GM19043 (cell line): Measurements from ENCODE around the gene OTUD7B.

ENCODE experiments used
- ATAC-seq: cut with Tn5 transposase; IDR thresholded peaks from one replicate; pipeline ENCODE4 v1.9.1; 2021; ENCODE audit warnings: low read depth; ENCODE audit not compliant: unreplicated experiment

Gene OTUD7B

GRCh38 chr1:149925751-149926150, 84.8 kb downstream of the OTUD7B start:
- no peak for ATAC-seq

GRCh38 chr1:149925345-149925744, 85.2 kb downstream of the OTUD7B start:
- no peak for ATAC-seq

- no peak for ATAC-seq
These were observed 86.9 kb downstream of the OTUD7B start for GRCh38 chr1:149923626-149924025.

- no peak for ATAC-seq
These were observed 92.9 kb downstream of the OTUD7B start, which contains the start of gene SV2A for GRCh38 chr1:149917571-149918144. SV2A (minus strand) TSS chr1:149917844; CDS start chr1:149913840, 4,004 bp downstream.

DNA sequence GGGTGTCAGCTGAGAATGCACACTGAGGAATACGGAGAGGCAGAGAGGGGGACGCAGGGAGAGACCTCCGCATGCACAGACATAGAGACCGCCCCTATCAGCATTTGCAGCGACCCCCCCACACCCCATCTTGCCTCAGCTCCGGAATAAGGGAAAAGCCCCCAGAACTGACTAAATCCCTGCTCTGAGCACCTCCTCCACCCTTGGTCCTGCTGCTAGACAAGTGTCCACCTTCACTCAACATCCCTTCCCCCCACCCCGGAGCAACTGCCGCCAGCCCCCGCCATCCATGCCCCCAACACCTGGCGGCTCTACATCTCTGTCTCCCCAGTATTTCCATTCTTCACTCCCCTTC, 93.7 kb downstream of the OTUD7B start:
- no peak for ATAC-seq

DNA sequence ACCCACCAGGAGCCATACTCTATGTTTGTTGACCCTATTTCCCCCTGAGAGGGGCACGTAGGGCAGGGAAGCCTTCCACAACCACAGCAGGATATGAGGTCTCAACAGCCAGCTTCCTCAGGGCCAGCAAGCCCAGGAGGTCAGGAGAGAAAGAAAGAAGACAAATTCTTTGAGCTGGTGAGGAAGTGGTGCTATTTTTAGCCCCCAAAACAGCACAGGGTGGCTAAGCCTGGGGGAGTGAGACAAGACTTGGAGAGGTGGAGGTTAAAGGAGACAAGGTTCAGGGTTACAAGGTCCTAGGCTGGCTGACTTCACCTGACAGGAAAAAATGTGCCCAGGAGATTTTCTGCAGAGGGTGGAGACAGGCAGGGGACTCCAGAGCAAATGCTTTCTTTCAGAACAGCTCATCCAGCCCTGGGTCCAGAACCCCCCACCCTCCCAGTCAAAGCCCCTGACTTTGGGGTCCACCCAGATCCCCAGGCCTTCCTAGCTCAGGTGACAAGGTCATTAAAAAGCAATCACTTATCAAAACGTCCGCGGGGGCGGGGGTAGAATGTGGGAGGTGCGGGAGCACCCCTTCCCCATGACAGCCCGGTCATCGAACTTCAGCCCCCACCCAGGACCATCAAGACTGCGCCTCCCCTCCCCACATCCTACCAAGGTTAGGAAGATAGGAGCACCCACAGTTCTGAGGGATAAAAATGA, 94.2 kb downstream of the OTUD7B start:
- ATAC-seq: no peak

DNA sequence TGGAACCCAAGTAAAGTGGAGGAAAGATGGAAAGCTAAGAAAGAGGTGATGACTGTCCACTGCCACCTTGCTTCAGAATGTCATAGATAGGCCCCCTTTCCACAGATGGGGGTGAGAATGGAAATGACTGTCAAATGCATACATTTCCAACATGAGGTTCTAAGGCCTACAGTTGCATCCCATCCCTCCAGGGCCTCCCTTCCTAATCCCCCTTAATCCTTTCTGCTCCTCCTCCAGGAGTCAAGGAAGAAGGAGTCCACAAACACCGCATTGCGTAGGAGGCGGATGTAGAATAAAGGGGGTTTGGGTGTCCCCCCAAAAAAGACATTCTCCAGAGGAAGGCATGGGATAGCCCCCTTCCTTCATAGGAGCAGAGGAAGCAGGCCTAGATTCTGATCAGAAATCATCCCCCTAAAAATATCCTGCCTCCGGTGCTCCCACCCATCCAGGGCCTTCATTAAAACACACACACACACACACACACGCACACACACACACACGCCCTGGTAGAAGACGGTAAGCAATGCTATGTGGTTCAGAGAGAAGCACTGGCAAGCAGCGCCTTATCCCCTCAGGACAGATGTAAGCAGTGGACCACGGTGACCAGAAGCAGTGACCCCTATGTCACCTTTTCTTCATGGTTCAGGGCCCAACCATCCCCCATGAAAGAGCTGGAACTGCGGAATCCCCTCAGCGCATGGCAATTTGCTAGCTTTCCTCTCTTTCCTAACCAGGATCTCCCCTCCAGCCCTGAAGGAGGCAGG, 94.9 kb downstream of the OTUD7B start:
- ATAC-seq: no peak

DNA sequence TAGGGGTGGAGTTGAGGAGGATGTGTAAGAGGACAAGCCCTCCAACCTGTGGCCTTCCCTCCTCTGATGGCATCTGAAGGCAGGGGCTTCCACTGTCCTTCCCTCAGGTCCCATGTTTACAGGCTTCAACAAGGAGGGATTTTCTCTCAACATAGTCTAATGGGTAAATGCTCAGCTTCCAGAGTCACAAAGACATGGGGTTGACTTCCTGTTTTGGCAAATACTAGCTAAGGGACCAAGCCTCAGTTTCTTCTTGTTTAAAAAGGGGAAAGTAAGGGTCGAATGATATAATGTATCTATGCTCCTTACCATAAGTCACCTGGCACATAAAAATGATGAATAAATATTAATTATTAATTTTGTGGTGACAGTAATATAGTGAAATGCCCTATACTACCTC, 96.0 kb downstream of the OTUD7B start:
- ATAC-seq: no peak

DNA sequence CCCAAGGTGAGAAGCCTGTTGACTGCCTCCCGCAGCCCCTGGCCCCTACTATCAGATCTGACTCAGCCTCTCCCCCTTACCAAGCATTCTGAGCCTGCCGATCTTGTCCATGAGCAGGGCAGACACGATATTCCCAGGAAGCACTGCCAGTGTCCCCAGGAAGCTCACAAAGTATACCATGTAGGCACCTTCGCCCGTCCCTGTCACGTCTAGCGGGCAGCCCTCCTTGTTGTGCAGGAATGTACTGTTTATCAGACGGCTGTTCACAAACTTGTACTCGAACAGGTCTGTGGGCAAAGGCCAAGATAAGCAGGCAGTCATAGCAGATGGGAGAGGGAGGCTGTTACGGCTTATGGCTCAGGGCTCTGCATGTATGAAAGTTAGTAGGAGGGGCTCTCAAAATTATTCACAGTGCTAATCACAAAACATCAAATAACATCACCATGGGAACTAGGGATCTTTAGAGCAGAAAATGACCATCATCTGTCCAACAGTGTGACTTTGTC, 103.9 kb downstream of the OTUD7B start:
- no peak for ATAC-seq

DNA sequence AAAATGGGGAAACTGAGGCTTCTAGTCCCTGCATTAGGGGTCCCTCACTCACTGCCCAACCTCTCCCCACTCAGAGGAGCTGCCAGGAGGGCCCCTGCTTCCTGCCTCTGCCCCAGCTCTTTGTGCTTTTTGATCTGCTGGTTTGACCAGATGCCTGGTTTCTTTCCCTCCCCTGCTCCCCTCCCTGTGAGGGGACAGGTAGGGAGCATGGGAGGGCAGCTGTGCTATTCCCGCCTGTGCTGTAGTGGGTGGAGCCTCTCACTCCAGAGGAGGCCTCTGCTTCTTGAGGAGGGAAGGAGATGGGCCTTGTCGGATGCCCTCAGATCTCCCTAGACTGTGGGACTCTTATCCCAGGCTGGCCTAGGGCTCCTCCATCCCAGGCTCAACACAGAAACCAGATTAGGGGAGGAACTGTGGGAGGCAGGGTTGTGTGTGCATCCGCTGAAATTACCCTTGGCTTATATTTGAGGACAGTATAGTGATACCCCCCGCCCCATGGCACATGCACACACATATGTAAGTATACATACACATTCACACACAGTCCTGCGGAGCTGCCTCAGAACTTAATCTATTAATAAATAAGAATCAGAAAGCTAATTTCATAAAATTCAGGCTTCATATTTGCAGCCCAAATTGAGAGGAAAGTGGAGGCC, 106.6 kb downstream of the OTUD7B start:
- ATAC-seq: no peak

- peak; percentile 94 for ATAC-seq
These were observed 110.9 kb downstream of the OTUD7B start, which contains the start of gene BOLA1 for GRCh38 chr1:149899460-149900284. BOLA1 (plus strand) TSS chr1:149899568; CDS start chr1:149900060, 492 bp downstream.

DNA sequence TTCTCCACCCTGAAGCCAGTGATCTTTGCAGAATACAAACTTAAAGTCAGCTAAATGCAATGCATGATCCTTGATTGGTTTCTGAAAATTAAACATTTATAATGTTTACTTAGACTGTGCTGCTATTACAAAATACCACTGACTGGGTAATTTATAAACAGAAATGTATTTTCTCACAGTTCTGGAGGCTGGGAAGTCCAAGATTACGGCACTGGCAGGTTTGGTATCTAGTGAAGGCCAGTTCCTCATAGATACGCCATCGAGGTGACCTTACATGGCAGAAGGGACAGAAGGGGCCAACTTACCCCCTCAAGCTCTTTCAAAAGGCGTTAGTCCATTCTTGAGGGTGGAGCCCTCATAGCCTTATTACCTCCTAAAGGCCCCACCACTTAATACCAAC, 114.0 kb downstream of the OTUD7B start:
- no peak for ATAC-seq

- ATAC-seq: no peak
These were observed 121.6 kb downstream of the OTUD7B start for GRCh38 chr1:149888999-149889289.

- no peak for ATAC-seq
These were observed 122.1 kb downstream of the OTUD7B start for GRCh38 chr1:149888247-149888998.
